VCaP (cell line): ENCODE results near the gene AMER1.

Experiments used
- H3K27ac ChIP-seq: fragments of 450-650 bp; 2 replicates; pipeline ENCODE4 v1.5.1; 2017
- CTCF ChIP-seq: fragments of 450-650 bp; conservative IDR thresholded peaks from 2 replicates; pipeline ENCODE4 v1.5.1; 2017; ENCODE audit warnings: mild to moderate bottlenecking, moderate library complexity

Gene AMER1

GRCh38 chrX:64182208-64182607, 23.3 kb downstream of the AMER1 start:
- TF ChIP-seq CTCF, result no peak
- H3K27ac ChIP-seq, result no peak overlapping the region

GRCh38 chrX:64176876-64177275, 28.6 kb downstream of the AMER1 start:
- no peak overlapping the region for H3K27ac ChIP-seq
- TF ChIP-seq CTCF, result no peak

GRCh38 chrX:64169988-64170387, 35.5 kb downstream of the AMER1 start:
- TF ChIP-seq CTCF, result no peak
- no peak overlapping the region for H3K27ac ChIP-seq

- no peak for TF ChIP-seq CTCF
Observed at GRCh38 chrX:64152857-64153256, 52.7 kb downstream of the AMER1 start.

GRCh38 chrX:64151911-64152310, 53.6 kb downstream of the AMER1 start:
- no peak for TF ChIP-seq CTCF
- H3K27ac ChIP-seq, result no peak overlapping the region

More at GRCh38 chrX:64152857-64153256, 52.7 kb downstream of the AMER1 start:
- no peak overlapping the region for H3K27ac ChIP-seq

GRCh38 chrX:64150775-64151174, 54.7 kb downstream of the AMER1 start:
- TF ChIP-seq CTCF, result no peak
- H3K27ac ChIP-seq, result no peak overlapping the region
